AG10803 (cell line): ENCODE results near the gene BEND7.

Experiments
- DNase-seq: peaks from one replicate; pipeline ENCODE4 v3.0.0; 2010; ENCODE audit warnings: low read depth
- H3K4me3 ChIP-seq: 2 replicates; pipeline ENCODE4 v1.5.1; 2011; ENCODE audit warnings: mild to moderate bottlenecking, low read length, control low read depth
- TF ChIP-seq, protein P1 (sequence below): conservative IDR thresholded peaks from 2 replicates; pipeline ENCODE4 v1.5.1; 2011; ENCODE audit warnings: mild to moderate bottlenecking, low read length, control low read depth, inconsistent platforms

BEND7 gene

GRCh38 chr10:13535346-13535745, 6.5 kb upstream of the BEND7 start:
- no peak for DNase-seq
- H3K4me3 ChIP-seq = no peak overlapping the region
- TF ChIP-seq, protein P1, sequence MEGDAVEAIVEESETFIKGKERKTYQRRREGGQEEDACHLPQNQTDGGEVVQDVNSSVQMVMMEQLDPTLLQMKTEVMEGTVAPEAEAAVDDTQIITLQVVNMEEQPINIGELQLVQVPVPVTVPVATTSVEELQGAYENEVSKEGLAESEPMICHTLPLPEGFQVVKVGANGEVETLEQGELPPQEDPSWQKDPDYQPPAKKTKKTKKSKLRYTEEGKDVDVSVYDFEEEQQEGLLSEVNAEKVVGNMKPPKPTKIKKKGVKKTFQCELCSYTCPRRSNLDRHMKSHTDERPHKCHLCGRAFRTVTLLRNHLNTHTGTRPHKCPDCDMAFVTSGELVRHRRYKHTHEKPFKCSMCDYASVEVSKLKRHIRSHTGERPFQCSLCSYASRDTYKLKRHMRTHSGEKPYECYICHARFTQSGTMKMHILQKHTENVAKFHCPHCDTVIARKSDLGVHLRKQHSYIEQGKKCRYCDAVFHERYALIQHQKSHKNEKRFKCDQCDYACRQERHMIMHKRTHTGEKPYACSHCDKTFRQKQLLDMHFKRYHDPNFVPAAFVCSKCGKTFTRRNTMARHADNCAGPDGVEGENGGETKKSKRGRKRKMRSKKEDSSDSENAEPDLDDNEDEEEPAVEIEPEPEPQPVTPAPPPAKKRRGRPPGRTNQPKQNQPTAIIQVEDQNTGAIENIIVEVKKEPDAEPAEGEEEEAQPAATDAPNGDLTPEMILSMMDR = no peak

GRCh38 chr10:13529714-13529973, 830 bp upstream of the BEND7 start:
- H3K4me3 ChIP-seq = peak overlapping the region; percentile 61
- no peak for DNase-seq
- TF ChIP-seq, protein P1 = no peak

- peak; percentile 5 for DNase-seq
- TF ChIP-seq, protein P1 = no peak
- peak overlapping the region; percentile 62 for H3K4me3 ChIP-seq
These were observed 515 bp downstream of the BEND7 start for GRCh38 chr10:13528123-13528874.

DNA sequence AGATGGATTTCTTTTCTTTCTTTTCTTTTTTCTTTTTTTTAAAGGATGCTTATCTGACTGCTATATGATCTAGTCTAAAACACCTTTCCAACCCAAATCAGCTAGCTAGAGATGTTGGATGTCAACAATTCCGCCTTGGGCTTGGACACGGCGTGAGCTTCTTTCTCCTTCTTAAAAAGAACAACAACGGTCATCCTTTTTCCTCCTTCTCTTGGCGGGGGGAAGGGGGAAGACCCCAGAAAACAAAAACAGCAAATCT, 1.0 kb downstream of the BEND7 start:
- TF ChIP-seq, protein P1 = no peak
- peak overlapping the region; percentile 62 for H3K4me3 ChIP-seq
- no peak for DNase-seq

DNA sequence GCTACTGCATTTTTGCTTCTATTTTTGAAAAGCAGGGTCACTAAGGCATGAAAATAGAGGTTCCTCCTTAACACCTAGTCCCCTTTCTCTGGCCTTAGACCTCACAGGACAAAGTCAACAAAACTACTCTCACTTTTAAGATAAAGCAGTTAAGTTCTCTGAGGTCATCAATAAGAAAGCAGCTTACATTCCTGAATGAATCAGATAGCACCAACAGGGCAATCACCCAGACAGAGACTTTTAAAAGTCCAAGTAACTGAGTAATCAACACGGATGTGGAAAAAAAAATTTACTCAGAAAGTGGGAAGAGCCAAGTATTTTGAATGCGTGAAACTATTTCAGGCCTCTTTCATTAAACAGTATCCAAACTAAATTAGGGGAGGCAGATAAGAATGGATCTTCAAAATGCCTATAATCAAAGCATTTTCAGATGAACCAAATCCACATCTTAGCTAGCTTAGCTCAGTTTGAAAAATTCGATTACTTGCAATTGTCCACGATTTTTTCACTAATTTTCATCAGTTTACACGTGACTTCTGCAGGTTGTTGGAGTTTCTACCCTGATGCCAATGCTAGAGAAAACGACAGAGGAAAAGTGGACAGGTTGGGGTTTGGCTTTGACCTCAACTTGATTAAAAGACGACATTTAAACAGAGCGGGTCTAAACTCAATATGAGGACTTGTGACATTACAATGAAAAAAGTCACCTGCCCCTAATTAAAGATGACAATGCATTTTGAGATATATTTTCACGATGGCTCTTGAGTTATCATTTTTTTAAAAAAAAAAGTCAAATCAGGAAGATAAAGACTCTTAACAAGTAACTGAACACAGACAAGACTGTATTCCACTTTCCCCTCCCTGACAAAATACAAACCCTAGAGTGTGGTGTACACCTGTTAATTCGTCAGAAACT, 1.6 kb downstream of the BEND7 start:
- peak; percentile 86 for DNase-seq
- TF ChIP-seq, protein P1 = no peak
- H3K4me3 ChIP-seq = peak overlapping the region; percentile 62

DNA sequence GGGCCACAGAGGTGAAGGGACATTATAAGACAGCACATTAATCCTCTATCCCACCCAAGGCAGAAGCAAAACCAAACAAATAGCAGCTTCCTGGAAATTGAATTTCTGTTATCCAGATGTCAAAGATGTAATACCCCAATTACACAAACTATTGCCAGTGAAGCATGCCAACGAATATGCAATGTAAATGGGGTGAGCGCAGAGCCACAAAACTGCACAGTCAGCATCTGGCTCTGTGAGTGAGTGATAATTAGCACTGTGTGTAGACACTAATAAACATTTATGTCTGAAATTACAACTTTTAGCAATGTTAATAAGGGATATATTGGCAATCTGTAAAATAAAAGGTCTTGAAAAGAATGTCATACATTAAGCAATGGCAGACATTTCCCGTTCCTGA, 3.2 kb downstream of the BEND7 start:
- TF ChIP-seq, protein P1 = no peak
- peak; percentile 7 for DNase-seq
- H3K4me3 ChIP-seq = no peak overlapping the region

GRCh38 chr10:13521026-13521425, 7.8 kb downstream of the BEND7 start:
- H3K4me3 ChIP-seq = no peak overlapping the region
- TF ChIP-seq, protein P1 = no peak
- no peak for DNase-seq
